HG02852 (cell line): ENCODE data around the gene MRPS15.
"Not testable (repeated sequence)": the region's sequence is repeated elsewhere in the genome, so short reads cannot be mapped to it uniquely, and the experiment has no call there.

Experiments
- ATAC-seq: cut with Tn5 transposase; IDR thresholded peaks from one replicate; pipeline ENCODE4 v1.9.1; 2021; ENCODE audit warnings: mild to moderate bottlenecking, moderate library complexity; ENCODE audit not compliant: unreplicated experiment

Gene MRPS15

GRCh38 chr1:36463803-36464604, at the start of gene MRPS15:
Gene MRPS15 (minus strand): TSS chr1:36464384. CDS start chr1:36464275, 109 bp downstream.
- peak; percentile 89 for ATAC-seq

- ATAC-seq, result no peak
These were observed 48.7 kb upstream of the MRPS15 start for GRCh38 chr1:36512842-36513241.

- no peak for ATAC-seq
These were observed 47.9 kb upstream of the MRPS15 start for GRCh38 chr1:36511804-36512798.

- not testable (repeated sequence) for ATAC-seq
These were observed 47.0 kb upstream of the MRPS15 start for GRCh38 chr1:36511220-36511619.

- no peak for ATAC-seq
These were observed 46.2 kb upstream of the MRPS15 start for GRCh38 chr1:36510418-36510817.

GRCh38 chr1:36508257-36508656, 44.1 kb upstream of the MRPS15 start:
- ATAC-seq, result no peak

- no peak for ATAC-seq
These were observed 42.2 kb upstream of the MRPS15 start for GRCh38 chr1:36506276-36506920.

- ATAC-seq, result no peak
These were observed 39.5 kb upstream of the MRPS15 start for GRCh38 chr1:36503733-36504132.

GRCh38 chr1:36503159-36503558, 39.0 kb upstream of the MRPS15 start:
- ATAC-seq, result no peak

- ATAC-seq, result no peak
These were observed 38.4 kb upstream of the MRPS15 start for GRCh38 chr1:36502616-36503015.

GRCh38 chr1:36501911-36502310, 37.7 kb upstream of the MRPS15 start:
- not testable (repeated sequence) for ATAC-seq

- no peak for ATAC-seq
These were observed 33.0 kb upstream of the MRPS15 start for GRCh38 chr1:36497207-36497606.

GRCh38 chr1:36494971-36495370, 30.8 kb upstream of the MRPS15 start:
- ATAC-seq, result no peak

- no peak for ATAC-seq
These were observed 29.3 kb upstream of the MRPS15 start for GRCh38 chr1:36493524-36493923.

GRCh38 chr1:36492491-36492890, 28.3 kb upstream of the MRPS15 start:
- ATAC-seq, result no peak

- not testable (repeated sequence) for ATAC-seq
These were observed 25.3 kb upstream of the MRPS15 start for GRCh38 chr1:36489258-36490051.

GRCh38 chr1:36487906-36488305, 23.7 kb upstream of the MRPS15 start:
- ATAC-seq, result no peak

GRCh38 chr1:36487336-36487725, 23.1 kb upstream of the MRPS15 start:
- ATAC-seq, result not testable (repeated sequence)

- no peak for ATAC-seq
These were observed 22.5 kb upstream of the MRPS15 start for GRCh38 chr1:36486439-36487335.
